ENCODE measurements around the gene ANKRD11.
"Not testable (repeated sequence)": the region's sequence is repeated elsewhere in the genome, so short reads cannot be mapped to it uniquely, and the experiment has no call there.

The ANKRD11 gene

GRCh38 chr16:89406277-89406888 lies 84.0 kb downstream of the ANKRD11 start:
- no peak for DNase-seq (ENCODE audit: low read depth in 2 of 2)

GRCh38 chr16:89404561-89404960 lies 85.8 kb downstream of the ANKRD11 start:
- DNase-seq (ENCODE audit: low read depth in 2 of 2), result no peak

- no peak for DNase-seq (ENCODE audit: low read depth in 2 of 2)
Observed at GRCh38 chr16:89402962-89403361, 87.4 kb downstream of the ANKRD11 start.

DNA sequence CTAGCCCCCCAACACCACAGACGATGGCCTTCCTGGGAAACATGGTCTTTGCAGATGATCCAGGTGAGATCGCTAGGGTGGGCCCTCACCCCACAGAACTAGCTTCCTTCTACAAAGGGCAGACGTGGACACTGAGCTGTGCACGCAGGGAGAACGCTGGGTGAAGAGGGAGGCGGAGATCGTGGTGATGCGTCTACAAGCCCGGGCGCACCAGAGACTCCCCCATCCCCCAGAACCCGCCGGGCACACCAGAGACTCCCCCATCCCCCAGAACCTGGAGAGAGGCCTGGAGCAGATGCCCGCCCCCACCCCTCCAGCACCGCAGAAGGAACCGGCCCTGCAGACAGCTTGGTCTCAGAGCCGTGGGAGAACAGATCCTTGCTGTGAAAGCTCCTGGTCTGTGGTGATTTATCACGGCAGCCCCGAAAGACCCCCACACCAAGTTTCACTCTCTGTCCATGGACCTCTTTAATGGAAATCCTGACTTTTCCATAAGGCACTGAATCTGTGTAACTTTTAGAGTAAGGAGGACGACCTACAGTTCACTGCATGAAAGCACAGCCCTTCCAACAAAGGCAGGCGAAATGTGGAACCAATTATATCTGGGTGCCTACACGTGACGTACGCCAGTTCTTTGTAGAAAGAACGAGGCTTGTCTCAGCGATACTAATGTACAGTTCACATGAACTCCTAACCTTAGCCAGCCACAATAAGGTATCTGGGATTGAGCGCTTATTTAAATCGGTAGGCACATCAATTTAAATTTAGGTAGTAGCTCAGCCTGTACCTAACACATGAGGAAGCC lies 88.5 kb downstream of the ANKRD11 start:
- peak; percentile 52 to 58 for DNase-seq (ENCODE audit: low read depth in 2 of 2)

DNA sequence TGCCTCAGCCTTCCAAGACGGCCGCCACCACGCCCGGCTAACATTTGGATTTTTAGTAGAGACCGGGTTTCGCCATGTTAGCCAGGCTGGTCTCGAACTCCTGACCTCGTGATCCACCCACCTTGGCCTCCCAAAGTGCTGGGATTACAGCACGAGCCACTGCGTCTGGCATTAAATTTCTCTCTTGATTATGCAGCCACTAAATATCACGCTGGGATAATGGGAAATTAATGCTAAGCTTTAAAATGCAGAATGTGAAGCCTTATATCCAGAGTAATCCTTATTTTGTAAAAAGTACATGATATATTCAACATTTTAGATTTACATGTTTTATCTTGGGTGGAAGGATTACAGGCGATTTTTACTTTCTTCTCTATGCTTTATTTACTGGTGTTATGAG lies 89.2 kb downstream of the ANKRD11 start:
- no peak for DNase-seq (ENCODE audit: low read depth in 2 of 2)

- DNase-seq (ENCODE audit: low read depth in 2 of 2), result no peak
Observed at GRCh38 chr16:89400740-89401139, 89.6 kb downstream of the ANKRD11 start.

DNA sequence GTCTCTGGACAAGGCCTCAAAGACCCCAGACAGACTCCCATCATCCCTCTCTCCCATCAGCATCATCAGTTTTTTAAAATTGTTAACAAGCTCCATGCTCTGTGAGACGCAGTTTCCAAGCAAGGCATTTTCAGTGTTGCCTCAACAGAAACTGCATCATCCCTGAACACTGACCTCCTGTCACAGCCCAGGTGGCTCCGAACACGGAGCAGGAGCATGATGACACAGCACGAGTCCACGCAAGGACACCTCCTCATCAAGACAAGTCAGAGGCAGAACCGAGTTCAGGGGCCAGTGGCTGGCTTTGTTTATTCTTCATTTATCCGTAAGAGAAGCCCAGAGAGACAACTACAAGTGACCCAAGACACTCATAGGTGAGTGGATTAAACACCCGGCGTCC lies 91.4 kb downstream of the ANKRD11 start:
- no peak for DNase-seq (ENCODE audit: low read depth in 2 of 2)

- DNase-seq (ENCODE audit: low read depth in 2 of 2), result no peak
Observed at GRCh38 chr16:89397331-89397861, 93.0 kb downstream of the ANKRD11 start.

DNA sequence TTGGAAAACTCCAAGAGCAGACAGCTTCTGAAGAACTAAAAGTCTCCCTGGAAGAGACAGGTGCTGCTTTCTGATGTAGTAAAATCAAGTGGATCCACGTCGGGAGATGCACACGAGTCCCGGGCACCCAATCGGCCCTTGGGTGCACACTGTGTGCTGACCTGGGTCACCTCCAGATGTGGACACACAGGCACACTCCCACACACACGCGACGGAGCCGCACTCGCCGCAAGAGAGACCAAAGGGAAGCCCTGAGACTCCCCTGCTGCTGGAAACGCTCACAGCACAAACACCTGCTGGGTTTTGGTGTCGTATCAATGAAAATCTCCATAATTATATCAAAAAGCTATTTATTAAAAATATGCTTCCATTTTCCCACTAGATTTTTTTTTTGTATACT lies 94.2 kb downstream of the ANKRD11 start:
- DNase-seq (ENCODE audit: low read depth in 2 of 2), result no peak

GRCh38 chr16:89395150-89396142 lies 94.9 kb downstream of the ANKRD11 start:
- DNase-seq (ENCODE audit: low read depth in 2 of 2), result peak; percentile 90 to 91

GRCh38 chr16:89393738-89394406 lies 96.5 kb downstream of the ANKRD11 start:
- DNase-seq (ENCODE audit: low read depth in 2 of 2), result no peak

- no peak for DNase-seq (ENCODE audit: low read depth in 2 of 2)
Observed at GRCh38 chr16:89392881-89393737, 97.3 kb downstream of the ANKRD11 start.

GRCh38 chr16:89390224-89390583 lies 100.2 kb downstream of the ANKRD11 start:
- DNase-seq (ENCODE audit: low read depth in 2 of 2), result not testable (repeated sequence)

GRCh38 chr16:89389504-89390223 lies 100.7 kb downstream of the ANKRD11 start:
- not testable (repeated sequence) for DNase-seq (ENCODE audit: low read depth in 2 of 2)

GRCh38 chr16:89388536-89388935 lies 101.8 kb downstream of the ANKRD11 start:
- DNase-seq (ENCODE audit: low read depth in 2 of 2), result no peak

GRCh38 chr16:89386306-89387185 lies 103.8 kb downstream of the ANKRD11 start:
- no peak for DNase-seq (ENCODE audit: low read depth in 2 of 2)

GRCh38 chr16:89385712-89386111 lies 104.6 kb downstream of the ANKRD11 start:
- no peak for DNase-seq (ENCODE audit: low read depth in 2 of 2)

GRCh38 chr16:89384282-89384681 lies 106.1 kb downstream of the ANKRD11 start:
- DNase-seq (ENCODE audit: low read depth in 2 of 2), result no peak

Data from fibroblast of skin of left biceps (primary cell).